Measurements from ENCODE around the gene GNRHR.

GNRHR gene

DNA sequence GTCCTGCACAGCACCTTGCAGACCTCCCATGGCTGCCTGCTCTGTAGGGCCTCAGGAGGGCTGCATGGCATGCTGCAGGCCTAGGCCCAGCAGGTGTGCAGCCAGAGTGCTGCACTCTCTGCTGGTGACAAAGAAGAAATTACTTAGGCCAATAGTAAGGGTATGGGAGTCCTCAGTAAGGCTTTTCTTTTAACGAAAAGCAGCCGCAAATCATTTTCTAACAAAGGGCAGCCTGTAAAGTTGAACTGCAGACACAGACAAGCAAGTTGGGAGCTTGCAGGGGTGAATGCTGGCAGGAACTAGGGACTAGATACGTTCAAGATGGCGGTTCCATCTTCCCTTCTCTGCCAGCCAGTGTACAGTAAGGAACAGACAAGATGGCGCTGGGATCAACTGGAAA is 30.8 kb downstream of the GNRHR start:
- H3K4me3 ChIP-seq (replicated peaks in 1 of 2; ENCODE audit: low read depth in 2 of 2, low read length in 2 of 2): no peak overlapping the region
- no peak for DNase-seq (ENCODE audit: low read depth in 2 of 2)
- TF ChIP-seq, protein P1, sequence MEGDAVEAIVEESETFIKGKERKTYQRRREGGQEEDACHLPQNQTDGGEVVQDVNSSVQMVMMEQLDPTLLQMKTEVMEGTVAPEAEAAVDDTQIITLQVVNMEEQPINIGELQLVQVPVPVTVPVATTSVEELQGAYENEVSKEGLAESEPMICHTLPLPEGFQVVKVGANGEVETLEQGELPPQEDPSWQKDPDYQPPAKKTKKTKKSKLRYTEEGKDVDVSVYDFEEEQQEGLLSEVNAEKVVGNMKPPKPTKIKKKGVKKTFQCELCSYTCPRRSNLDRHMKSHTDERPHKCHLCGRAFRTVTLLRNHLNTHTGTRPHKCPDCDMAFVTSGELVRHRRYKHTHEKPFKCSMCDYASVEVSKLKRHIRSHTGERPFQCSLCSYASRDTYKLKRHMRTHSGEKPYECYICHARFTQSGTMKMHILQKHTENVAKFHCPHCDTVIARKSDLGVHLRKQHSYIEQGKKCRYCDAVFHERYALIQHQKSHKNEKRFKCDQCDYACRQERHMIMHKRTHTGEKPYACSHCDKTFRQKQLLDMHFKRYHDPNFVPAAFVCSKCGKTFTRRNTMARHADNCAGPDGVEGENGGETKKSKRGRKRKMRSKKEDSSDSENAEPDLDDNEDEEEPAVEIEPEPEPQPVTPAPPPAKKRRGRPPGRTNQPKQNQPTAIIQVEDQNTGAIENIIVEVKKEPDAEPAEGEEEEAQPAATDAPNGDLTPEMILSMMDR (IDR thresholded peaks at IDR 0.05; ENCODE audit: low read depth, low read length): no peak

- DNase-seq (ENCODE audit: low read depth in 2 of 2): peak; percentile 26 to 65
- TF ChIP-seq, protein P1 (IDR thresholded peaks at IDR 0.05; ENCODE audit: low read depth, low read length): no peak
- H3K4me3 ChIP-seq (replicated peaks in 1 of 2; ENCODE audit: low read depth in 2 of 2, low read length in 2 of 2): no peak overlapping the region
Measured at GRCh38 chr4:67721770-67722597, 32.2 kb downstream of the GNRHR start.

- peak in 1 of 2 donors; percentile 43 for DNase-seq (ENCODE audit: low read depth in 2 of 2)
- H3K4me3 ChIP-seq (replicated peaks in 1 of 2; ENCODE audit: low read depth in 2 of 2, low read length in 2 of 2): no peak overlapping the region
- TF ChIP-seq, protein P1 (IDR thresholded peaks at IDR 0.05; ENCODE audit: low read depth, low read length): no peak
Measured at GRCh38 chr4:67721315-67721769, 32.8 kb downstream of the GNRHR start.

GRCh38 chr4:67719953-67720617 is 34.1 kb downstream of the GNRHR start:
- H3K4me3 ChIP-seq (replicated peaks in 1 of 2; ENCODE audit: low read depth in 2 of 2, low read length in 2 of 2): no peak overlapping the region
- TF ChIP-seq, protein P1 (IDR thresholded peaks at IDR 0.05; ENCODE audit: low read depth, low read length): no peak
- DNase-seq (ENCODE audit: low read depth in 2 of 2): no peak

DNA sequence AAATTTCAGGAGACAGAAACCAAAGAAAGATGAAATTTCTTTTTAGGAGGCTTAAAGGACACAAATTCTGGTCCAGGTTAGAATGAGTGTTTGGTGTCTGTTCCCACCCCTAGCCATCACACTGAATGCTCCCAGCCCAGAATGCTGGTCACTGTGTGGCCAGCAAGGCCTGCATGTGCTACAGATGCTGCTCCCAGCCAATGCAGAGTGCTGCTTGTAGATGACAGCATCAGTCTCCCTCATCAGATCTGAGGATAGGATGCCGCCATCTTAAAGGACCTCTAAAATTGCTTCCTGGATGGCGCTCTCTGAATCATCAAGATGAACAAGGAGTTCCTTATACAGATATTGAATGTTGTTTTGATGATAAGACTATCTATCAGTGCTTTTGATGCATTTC is 35.3 kb downstream of the GNRHR start:
- DNase-seq (ENCODE audit: low read depth in 2 of 2): no peak
- no peak overlapping the region for H3K4me3 ChIP-seq (replicated peaks in 1 of 2; ENCODE audit: low read depth in 2 of 2, low read length in 2 of 2)
- TF ChIP-seq, protein P1 (IDR thresholded peaks at IDR 0.05; ENCODE audit: low read depth, low read length): no peak

DNA sequence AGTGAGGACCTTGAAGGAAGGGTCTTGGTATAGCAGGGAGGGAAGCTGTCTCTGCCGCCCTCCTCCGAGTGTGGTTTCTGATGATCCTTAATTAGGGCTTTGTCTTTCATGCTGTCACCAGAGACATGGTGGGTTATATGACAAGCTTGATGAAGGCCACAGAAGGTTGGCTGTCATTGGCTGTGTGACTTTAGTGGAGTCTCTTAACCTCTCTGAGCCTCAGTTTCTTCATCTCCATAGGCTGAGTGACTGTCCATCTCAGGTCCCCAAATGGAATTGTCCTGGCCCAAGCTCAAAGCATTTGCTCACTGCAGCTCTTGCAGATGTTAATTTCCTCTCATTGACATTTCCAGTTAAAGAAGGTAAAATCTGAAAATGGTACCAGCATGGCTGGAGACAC is 36.6 kb downstream of the GNRHR start:
- TF ChIP-seq, protein P1 (IDR thresholded peaks at IDR 0.05; ENCODE audit: low read depth, low read length): no peak
- no peak for DNase-seq (ENCODE audit: low read depth in 2 of 2)
- H3K4me3 ChIP-seq (replicated peaks in 1 of 2; ENCODE audit: low read depth in 2 of 2, low read length in 2 of 2): no peak overlapping the region

All from cardiac fibroblast (primary cell).